ENCODE results near the gene EBF3. TPM values are rescaled to one million over a fixed set of nuclear protein-coding genes. Genes with fewer than 3 reads are reported as not detected.

Gene EBF3
- total RNA-seq, 1 experiment from 2014 or later, result 0.64 TPM

DNA sequence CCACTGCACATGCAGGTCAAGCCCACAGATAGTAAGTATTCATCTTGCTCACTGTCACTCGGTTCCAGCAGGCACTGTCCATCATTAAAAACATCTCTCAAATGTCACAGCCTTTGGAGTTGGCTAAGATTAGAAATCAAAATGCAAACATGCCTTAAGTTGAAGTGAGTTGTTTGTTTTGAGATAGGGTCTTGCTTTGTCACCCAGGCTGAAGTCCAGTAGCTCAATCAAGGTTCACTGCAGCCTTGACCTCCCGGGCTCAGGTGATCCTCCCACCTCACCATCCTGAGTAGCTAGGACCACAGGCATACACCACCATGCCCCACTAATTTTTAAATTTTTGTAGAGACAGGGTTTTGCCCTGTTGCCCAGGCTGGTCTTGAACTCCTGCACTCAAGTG is 98.1 kb downstream of the EBF3 start:
- Histone ChIP-seq H3K4me3 (ENCODE audit: low read depth in 2 of 2, low read length in 2 of 2) (no peak overlapping the region), H3K9me3 (ENCODE audit: control insufficient read depth, insufficient read depth, low read depth, low read length) (no peaks in the 10 kb centered on the region), H3K36me3 (ENCODE audit: control insufficient read depth, insufficient read depth, low read length) (no peaks in the 10 kb centered on the region), H3K4me1 (ENCODE audit: control insufficient read depth, insufficient read depth, low read length) (no peaks in the 10 kb centered on the region), H3K27ac (ENCODE audit: low read length) (no peak overlapping the region), H3K27me3 (ENCODE audit: control insufficient read depth, insufficient read depth, low read length) (no peaks in the 10 kb centered on the region)
- DNase-seq (ENCODE audit: low read depth, low spot score) (no peak), ATAC-seq (no peak)
- ChIA-PET CTCF (no interaction called here), POLR2A (no interaction called here)
- in situ Hi-C loops (cut with HindIII; ENCODE audit: low pct_unique_long_range_greater_than_20kb, low sequenced_read_pairs), result no loop called here
- no TSS peak for BruUV-seq (replicated peaks)
- TF ChIP-seq, protein P1, sequence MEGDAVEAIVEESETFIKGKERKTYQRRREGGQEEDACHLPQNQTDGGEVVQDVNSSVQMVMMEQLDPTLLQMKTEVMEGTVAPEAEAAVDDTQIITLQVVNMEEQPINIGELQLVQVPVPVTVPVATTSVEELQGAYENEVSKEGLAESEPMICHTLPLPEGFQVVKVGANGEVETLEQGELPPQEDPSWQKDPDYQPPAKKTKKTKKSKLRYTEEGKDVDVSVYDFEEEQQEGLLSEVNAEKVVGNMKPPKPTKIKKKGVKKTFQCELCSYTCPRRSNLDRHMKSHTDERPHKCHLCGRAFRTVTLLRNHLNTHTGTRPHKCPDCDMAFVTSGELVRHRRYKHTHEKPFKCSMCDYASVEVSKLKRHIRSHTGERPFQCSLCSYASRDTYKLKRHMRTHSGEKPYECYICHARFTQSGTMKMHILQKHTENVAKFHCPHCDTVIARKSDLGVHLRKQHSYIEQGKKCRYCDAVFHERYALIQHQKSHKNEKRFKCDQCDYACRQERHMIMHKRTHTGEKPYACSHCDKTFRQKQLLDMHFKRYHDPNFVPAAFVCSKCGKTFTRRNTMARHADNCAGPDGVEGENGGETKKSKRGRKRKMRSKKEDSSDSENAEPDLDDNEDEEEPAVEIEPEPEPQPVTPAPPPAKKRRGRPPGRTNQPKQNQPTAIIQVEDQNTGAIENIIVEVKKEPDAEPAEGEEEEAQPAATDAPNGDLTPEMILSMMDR (IDR thresholded peaks at IDR 0.05), result no peak
- no peak for TF ChIP-seq POLR2AphosphoS5 (IDR thresholded peaks at IDR 0.05; ENCODE audit: low read depth, low read length)
- no peak for TF ChIP-seq SIN3A (IDR thresholded peaks at IDR 0.05; ENCODE audit: borderline replicate concordance, insufficient read depth, low read depth, low read length)
- TF ChIP-seq TCF7L2 (IDR thresholded peaks at IDR 0.05; ENCODE audit: low read depth, low read length), result no peak
- TF ChIP-seq, protein P2, sequence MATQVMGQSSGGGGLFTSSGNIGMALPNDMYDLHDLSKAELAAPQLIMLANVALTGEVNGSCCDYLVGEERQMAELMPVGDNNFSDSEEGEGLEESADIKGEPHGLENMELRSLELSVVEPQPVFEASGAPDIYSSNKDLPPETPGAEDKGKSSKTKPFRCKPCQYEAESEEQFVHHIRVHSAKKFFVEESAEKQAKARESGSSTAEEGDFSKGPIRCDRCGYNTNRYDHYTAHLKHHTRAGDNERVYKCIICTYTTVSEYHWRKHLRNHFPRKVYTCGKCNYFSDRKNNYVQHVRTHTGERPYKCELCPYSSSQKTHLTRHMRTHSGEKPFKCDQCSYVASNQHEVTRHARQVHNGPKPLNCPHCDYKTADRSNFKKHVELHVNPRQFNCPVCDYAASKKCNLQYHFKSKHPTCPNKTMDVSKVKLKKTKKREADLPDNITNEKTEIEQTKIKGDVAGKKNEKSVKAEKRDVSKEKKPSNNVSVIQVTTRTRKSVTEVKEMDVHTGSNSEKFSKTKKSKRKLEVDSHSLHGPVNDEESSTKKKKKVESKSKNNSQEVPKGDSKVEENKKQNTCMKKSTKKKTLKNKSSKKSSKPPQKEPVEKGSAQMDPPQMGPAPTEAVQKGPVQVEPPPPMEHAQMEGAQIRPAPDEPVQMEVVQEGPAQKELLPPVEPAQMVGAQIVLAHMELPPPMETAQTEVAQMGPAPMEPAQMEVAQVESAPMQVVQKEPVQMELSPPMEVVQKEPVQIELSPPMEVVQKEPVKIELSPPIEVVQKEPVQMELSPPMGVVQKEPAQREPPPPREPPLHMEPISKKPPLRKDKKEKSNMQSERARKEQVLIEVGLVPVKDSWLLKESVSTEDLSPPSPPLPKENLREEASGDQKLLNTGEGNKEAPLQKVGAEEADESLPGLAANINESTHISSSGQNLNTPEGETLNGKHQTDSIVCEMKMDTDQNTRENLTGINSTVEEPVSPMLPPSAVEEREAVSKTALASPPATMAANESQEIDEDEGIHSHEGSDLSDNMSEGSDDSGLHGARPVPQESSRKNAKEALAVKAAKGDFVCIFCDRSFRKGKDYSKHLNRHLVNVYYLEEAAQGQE (IDR thresholded peaks at IDR 0.05; ENCODE audit: insufficient read depth in 1 of 2, low read depth in 2 of 2, low read length in 1 of 2), result no peak
- intact Hi-C loops (cut with micrococcal nuclease; ENCODE audit: unreplicated experiment), result no loop called here

DNA sequence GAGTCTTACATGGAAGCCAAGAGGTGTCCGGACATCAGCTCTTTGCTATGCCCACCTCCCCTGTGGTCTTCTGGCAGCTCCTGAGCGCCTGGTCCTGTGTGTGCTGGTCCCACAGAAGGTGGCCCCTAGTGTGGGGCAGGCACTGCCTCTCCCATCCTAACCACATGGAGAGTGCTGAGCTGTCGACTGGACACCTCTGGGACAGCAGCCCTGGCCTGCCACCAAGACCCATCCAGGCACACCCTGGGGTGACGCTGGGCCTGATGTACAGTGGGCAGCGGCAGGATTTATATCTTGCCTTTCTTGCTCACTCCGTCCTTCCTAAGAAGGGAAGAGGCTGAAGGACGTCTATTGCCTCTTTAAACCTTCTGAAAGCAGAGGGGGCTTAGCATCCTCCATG is 98.7 kb downstream of the EBF3 start:
- no peak for ATAC-seq
- in situ Hi-C loops (cut with HindIII; ENCODE audit: low pct_unique_long_range_greater_than_20kb, low sequenced_read_pairs), result no loop called here
- CTCF ChIA-PET, result no interaction called here

More for the DNA sequence above, 98.7 kb downstream of the EBF3 start:
- no peaks in the 10 kb centered on the region for H3K4me1 ChIP-seq (ENCODE audit: control insufficient read depth, insufficient read depth, low read length)
- H3K36me3 ChIP-seq (ENCODE audit: control insufficient read depth, insufficient read depth, low read length), result no peaks in the 10 kb centered on the region
- intact Hi-C loops (cut with micrococcal nuclease; ENCODE audit: unreplicated experiment), result no loop called here
- no peak for DNase-seq (ENCODE audit: low read depth, low spot score)
- H3K27ac ChIP-seq (ENCODE audit: low read length), result no peak overlapping the region
- H3K27me3 ChIP-seq (ENCODE audit: control insufficient read depth, insufficient read depth, low read length), result no peaks in the 10 kb centered on the region
- no peak overlapping the region for H3K4me3 ChIP-seq (ENCODE audit: low read depth in 2 of 2, low read length in 2 of 2)
- TF ChIP-seq TCF7L2 (IDR thresholded peaks at IDR 0.05; ENCODE audit: low read depth, low read length), result no peak
- TF ChIP-seq, protein P2 (IDR thresholded peaks at IDR 0.05; ENCODE audit: insufficient read depth in 1 of 2, low read depth in 2 of 2, low read length in 1 of 2), result no peak
- TF ChIP-seq, protein P1 (IDR thresholded peaks at IDR 0.05), result no peak
- no peak for TF ChIP-seq POLR2AphosphoS5 (IDR thresholded peaks at IDR 0.05; ENCODE audit: low read depth, low read length)
- no peak for TF ChIP-seq SIN3A (IDR thresholded peaks at IDR 0.05; ENCODE audit: borderline replicate concordance, insufficient read depth, low read depth, low read length)
- no TSS peak for BruUV-seq (replicated peaks)
- no peaks in the 10 kb centered on the region for H3K9me3 ChIP-seq (ENCODE audit: control insufficient read depth, insufficient read depth, low read depth, low read length)
- POLR2A ChIA-PET, result no interaction called here
